GM19023 (cell line): ENCODE data around the gene TRIM2.
A peak's percentile ranks its signal among the peaks of the same experiment; 100 is the strongest.

Source experiments
- ATAC-seq: cut with Tn5 transposase; IDR thresholded peaks from one replicate; pipeline ENCODE4 v1.9.1; 2021; ENCODE audit warnings: mild to moderate bottlenecking, moderate library complexity; ENCODE audit not compliant: unreplicated experiment

TRIM2 gene

DNA sequence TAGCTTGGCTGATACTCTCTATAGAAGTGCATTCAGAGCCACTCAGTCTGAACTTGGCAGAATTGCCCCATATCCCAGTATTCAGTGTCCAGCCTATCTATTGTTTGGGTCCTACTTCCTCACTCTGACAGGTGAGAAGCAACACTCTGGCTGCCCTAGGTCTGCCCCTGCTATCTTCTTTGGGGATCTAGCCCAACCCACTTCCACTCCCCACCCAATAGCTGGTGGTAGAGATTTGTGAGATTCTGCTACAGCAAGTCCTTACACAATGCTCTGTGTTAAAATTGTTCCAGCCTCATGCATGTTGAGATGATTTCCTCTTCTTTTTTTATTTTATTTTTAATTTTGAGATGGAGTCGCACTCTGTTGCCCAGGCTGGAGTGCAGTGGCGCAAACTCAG, 67.6 kb downstream of the TRIM2 start:
- no peak for ATAC-seq

DNA sequence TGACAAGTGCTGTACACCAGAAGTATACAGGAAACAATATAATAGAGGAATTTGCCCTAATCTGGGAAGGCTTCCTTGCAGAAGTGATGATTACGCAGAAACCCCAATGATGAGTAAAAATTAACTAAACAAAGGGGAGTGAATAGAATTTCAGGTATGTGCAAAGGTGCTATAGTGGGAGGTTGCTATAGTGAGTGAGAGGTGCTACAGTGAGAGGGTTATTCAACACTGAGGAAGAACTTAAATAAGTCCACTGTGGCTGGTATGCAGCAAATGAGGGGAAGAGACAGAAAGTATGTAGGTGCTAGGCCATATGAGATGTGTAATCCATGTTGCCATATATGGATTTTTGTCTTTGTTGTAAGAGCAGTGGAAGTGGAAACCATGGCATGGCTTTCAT, 69.5 kb downstream of the TRIM2 start:
- ATAC-seq = no peak

DNA sequence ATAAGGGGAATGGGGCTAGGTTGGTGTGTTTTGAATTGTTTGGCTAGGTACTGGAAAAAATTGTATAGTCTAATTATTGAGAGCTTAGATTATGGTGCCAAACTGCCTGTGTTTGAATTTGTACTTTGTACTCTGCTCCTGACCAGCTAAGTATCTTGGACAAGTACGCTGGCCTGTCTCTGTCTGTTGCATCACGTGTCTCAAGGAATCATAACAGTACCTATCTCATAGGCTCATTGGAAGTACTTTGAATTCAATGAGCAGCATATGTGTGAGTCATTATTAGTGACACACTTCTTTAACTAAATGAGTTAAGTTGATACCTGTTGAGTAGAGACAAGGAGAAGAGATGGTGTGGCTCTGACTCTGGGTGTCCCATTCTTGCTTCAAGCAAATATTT, 70.7 kb downstream of the TRIM2 start:
- no peak for ATAC-seq

DNA sequence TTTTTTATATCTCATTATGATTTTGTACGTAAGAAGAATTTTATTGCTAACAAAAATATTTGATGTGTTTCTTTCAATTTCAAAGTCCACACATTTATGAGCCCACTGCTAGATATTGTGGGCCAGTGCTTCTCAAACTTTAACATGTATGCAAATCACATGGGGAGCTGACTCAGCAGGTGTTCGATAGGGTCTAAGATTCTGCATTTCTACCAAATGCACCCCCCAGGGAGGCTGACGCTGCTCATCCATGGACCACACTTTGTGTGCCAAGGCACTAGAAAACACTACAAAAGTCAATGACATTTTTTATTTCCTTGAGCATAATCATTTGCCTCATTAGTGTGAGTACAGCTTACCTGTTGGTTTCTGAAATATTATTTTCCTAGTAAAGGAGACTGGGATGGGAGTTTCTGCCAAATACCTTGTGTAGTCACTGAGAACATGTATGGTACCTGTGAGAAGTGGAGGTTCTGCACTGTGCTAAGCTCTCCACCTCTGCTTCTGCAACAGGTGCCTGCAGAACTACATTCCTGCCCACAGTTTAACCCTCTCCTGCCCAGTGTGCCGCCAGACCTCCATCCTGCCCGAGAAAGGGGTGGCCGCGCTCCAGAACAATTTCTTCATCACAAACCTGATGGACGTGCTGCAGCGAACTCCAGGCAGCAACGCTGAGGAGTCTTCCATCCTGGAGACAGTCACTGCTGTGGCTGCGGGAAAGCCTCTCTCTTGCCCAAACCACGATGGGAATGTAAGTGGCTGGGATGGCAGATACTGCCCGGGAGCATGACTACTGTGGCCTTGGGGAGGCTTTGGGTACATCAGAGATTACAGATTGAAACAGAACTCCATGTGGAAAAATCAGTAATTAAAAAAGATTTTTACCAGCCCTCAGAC, 71.4 kb downstream of the TRIM2 start:
- ATAC-seq = no peak

DNA sequence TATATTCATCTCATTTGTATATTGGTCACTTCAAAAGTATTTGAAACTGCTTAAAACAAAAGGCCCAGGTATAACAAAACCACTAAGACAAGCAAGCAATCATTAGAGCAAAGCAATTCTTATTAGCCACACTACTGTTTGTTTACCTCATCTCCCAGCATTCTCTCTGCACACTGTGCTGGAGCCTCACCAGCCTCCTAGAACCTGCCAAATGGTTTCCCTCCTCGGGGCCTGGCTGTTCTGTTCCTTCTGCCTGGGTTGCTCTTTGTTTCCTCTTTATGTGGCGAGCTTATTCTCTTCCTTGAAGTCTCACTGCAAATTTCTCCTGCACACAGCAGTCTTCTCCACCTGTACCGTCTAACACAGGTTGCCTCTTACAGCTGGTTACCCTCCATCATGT, 72.7 kb downstream of the TRIM2 start:
- ATAC-seq = no peak

DNA sequence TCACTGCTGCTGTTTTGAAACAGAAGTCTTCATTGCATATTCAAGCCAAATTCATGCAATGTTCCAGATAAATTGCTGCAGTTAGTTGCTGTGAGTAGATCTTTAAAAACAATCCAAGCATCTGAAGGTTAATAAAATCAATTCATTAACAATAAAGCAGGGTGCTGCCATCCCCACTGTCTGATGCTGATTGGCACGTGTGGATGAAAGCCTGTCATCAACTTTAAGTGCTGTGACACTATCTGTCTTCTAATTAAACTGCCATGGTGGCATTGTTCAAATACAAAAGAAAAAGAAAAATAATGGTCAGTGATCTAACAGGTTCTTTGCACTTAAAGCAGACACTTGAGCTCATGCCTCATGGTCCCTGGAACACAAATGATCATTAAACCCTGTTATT, 77.2 kb downstream of the TRIM2 start:
- ATAC-seq = no peak

DNA sequence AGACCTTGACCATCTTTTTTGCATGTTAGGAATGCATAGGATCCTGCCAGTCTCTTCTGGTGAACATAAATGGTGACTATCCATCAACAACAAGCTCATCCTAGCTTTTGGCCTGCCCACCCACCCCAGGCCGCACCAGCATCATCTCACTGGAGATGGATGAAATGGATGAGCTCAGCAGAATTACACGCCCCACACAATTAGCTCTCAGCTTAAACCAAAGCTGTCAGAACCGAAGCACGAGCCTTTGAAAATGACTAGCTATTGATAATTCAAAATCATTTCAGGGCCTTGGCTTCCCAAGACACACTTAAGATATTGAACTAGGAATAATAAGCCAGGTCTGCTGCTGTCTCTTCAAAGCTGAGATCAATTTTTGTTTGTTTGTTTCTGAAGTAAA, 77.8 kb downstream of the TRIM2 start:
- no peak for ATAC-seq

DNA sequence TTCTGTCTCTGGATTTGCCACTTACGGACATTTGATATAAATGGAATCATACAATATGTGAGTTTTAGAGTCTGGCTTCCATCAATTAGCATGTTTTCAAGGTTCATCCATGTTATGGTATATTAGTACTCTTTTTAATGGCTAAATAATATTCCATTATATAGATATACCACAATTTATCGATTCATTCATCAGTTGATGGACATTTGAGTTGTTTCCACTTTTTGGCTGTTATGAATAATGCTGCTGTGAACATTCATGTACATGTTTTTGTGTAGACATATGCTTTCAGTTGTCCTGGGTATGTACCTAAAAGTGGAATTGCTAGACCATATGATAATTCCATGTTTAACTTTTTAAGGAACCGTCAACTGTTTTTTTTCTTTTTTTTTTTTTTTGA, 79.0 kb downstream of the TRIM2 start:
- no peak for ATAC-seq

DNA sequence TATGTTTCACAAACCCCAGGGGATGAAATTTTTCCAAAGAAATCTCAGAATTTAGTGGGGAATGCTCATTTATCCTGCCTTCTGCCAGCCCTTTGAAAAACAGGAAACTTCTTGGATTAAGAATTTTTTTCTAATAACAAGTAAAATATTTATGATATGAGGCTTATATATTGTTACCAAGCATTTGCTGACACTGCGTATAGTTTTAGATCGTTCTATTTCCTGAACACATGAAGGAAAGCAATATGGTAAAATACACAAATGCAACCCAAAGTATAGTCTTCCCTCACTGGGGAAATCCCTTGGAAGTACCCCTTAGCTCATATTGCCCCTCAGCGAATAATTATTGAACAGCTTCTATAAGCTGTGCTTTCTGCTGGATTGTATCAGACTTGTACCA, 85.9 kb downstream of the TRIM2 start:
- no peak for ATAC-seq

DNA sequence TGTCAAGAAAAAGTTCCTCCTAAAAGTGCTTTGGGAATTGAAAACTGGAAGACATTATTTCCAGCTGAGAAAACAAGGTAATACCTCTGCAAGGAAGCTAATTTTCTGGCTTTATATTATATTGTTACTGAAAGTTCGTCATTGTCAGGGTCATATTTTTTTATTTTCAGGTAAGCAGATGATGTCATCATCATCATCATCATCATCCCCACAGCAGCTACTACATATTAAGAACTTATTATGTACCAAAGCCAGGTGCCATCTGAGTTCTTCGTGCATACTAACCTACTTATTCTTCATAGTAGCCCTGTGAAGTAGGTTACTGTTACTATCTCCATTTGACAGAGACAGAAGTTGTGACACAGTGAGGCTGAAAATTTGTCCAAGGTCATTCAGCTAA, 87.3 kb downstream of the TRIM2 start:
- no peak for ATAC-seq

DNA sequence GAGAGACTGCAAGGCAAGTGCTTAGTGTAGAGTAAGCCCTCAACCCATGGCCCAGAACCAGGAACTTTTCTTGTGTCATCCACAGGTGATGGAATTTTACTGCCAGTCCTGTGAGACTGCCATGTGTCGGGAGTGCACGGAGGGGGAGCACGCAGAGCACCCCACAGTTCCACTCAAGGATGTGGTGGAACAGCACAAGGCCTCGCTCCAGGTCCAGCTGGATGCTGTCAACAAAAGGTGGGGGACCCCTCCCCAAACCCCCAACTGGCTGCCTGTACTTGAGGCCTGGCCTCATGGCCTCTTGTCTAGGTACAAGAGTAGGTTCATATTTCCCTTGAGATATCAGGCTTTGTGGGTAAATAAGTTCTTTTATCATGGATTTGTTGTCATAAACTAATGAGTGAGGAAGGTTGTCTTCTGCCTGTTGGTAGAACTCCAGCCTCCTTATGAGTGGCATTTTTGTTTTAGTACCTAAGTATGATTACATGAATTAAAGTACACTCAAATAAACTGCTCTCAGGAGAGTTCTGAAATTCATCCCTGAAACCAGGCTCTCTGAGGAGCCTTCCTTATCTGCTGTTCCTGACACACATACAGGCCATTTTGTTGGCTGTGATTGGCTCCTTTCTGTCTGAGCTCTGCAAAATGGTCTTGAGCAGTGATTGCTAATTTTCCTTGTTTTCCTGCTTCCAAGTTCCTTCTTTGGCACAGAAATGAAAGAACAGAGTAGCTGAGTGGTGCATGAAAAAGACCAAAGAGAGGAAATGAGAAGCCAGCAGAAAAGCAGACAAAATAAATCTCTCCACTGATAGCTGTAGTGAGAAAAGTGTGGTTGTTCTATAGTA, 88.9 kb downstream of the TRIM2 start:
- ATAC-seq = no peak

DNA sequence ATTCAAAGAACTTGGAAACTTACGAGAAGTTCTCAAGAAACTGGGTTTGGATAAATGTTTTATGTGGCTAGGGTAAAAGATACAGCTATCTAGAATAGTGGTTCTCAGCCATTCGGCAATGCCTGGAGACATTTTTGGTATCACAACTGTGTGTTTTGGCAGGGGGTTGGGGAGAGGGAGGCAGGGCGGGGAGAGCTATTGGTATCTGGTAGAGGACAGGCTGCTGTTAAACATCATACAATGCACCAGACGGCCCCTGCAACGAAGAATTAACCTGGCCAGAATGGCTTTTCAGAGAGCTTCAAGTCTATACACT, 89.5 kb downstream of the TRIM2 start:
- ATAC-seq = no peak

DNA sequence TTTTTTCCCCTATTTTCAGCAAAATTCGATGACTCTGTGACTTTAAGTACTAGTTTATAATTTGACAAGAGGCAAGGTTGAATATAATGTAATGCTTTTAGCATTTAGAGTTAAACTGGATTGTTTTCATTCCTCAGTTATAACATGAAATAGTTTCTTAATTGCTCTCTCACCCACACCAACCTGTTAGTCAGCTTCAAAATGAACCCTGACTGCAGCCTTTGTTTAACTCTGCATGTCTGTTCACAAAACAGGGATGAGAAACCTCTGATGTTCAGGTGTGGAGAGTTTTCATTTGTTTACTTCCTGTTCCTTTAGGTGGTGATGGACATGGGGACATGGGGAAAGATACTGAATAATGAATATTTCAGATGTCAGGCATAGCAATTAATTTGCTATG, 90.4 kb downstream of the TRIM2 start:
- ATAC-seq = no peak

DNA sequence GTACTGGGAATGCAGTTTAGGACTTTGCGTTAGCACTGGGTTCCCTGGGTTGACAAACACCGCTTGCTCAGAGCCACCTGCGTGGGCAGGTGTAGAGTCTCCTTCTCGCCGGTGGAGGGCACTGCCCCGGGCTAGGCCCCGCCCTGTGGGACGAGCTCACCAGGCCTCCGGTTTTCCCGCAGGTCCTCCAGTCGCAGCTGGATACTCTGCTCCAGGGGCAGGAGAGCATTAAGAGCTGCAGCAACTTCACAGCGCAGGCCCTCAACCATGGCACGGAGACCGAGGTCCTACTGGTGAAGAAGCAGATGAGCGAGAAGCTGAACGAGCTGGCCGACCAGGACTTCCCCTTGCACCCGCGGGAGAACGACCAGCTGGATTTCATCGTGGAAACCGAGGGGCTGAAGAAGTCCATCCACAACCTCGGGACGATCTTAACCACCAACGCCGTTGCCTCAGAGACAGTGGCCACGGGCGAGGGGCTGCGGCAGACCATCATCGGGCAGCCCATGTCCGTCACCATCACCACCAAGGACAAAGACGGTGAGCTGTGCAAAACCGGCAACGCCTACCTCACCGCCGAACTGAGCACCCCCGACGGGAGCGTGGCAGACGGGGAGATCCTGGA, 91.0 kb downstream of the TRIM2 start:
- ATAC-seq = no peak

DNA sequence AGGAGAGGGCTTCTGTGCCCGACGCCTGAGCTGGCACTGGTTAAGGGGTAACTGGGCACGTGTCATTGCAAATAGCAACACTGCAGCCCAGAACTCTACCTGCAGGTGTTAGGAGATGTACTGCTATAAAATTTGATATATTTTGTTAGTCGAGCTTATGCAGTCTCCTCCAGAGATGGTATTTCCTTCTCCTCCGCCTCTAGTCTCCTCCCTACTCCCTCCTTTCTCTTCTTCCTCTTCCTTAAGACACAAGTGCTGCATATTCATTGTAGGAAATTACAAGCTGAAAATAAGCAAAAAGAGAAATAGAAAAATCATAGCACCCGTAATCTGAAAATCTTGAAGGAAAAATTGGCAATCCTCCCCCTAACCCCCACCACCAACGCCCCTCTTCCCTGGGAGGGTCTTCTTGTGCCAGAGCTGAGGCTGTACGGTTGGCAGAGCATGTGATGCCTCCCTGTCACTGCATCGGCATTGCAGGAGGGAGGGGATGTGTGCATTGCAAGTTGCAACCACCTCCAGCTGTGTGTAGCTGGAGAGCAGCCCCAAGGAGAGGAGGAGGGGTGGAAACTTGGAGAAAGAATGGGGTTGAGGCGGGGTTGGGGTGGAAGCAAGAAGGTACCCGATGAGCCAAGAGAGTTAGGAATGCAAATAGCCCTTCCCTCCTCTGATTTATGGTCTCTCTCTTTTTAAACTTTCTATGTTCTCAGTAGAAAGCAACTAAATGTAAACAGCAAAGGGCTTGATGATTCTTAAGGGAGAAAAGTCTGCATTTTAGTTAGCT, 92.0 kb downstream of the TRIM2 start:
- no peak for ATAC-seq

DNA sequence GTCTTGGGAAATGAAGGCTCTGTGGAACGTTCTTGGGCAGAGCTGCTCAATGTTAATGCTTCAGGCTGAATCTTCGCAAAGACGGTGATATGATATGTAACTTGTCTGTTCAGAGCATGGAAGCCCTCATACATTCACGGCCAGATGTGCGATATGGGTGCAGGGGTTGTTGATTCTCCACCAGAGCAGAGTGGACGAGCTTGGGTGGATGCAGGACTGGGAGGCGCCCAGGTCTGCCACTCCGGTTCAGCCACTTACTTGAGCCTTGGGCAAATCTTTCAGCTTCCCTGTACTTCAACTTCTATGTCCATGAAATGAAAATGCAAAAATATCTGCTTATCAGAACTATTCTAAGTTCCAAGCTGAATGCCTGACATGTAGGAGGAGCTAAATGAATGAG, 92.9 kb downstream of the TRIM2 start:
- no peak for ATAC-seq

DNA sequence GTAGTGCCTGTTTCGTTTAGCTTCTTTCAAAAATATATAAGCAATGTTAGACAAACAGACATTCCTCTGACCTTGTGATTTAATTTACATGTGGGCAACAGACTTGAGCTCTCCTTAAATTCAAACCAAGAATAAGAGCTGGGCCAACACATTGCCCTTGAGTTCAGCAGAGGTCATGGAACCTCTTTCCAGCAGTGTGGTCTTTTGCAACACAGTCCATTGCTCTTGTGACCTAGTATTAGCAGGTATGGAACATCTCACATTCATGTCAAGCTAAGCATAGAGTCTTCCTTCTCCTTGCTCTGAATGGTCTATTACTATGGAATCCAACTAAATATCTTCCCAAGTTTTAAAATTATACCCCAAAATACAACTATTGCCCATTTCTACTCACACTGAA, 106.5 kb downstream of the TRIM2 start:
- ATAC-seq = no peak

DNA sequence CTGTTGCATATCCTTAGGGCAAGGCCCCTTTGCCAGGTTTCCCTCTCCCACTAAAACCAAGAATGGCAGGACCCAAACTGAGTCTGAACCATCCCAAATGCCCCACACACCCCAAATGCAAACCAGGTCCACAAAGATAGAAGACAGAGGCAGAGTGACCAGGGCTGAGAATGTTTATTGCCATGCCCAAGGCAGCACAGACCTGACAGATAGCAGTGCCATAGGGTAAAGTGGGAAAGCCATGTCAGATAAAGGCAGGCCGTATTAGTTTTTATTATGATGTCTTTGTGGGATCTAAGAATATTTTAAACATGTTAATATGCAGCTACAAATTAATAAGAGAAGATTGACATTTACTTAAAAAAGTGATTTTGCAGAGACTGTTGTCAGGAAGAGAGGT, 110.7 kb downstream of the TRIM2 start:
- no peak for ATAC-seq

DNA sequence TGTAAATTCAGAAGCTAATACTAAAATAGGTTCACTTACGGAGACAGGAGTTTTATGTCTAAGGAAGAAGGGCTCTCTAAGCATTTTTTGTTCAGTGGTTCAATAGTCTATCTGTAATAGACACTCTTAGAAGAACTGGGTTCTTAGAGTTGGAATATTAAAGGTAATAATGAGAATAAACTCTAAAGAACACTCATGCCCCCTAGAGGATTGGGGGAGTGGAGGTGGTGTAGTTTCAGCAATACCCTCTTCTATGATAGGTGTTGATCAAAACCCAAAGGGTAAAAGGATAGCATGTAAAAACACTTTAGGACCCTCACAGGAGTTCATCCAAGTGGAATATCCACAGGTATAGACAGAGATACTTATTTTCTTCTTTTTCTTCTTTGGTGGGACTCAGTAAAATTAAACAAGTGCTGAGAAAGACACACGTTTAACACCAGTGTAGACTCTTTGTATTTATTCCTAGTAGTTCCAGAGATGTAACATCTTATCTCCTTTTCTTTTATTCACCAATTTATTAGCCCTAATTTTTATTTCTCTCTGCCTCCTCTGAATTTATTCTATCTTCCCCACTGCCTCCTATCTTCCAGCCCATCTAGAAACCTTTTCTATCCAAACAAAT, 114.6 kb downstream of the TRIM2 start:
- peak; percentile 52 for ATAC-seq

DNA sequence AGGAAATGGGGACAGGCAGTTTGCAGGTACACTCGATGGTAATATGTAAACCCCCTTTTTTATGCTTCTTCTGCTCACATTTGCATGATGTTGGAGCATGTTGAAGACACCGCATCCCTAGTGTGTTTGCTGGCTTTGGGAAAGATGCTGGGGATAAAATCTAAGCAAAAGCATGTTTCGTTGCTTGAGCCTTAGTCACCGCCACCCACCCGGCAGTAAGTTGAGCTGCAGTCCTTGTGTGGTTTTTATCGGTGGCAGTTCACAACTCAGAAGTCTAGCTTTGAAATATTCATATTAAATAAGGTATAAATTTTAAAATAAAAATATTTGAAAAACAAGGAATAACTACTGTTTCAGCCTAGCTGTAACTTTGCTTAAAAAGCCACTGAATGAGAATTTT, 118.5 kb downstream of the TRIM2 start:
- ATAC-seq = no peak

DNA sequence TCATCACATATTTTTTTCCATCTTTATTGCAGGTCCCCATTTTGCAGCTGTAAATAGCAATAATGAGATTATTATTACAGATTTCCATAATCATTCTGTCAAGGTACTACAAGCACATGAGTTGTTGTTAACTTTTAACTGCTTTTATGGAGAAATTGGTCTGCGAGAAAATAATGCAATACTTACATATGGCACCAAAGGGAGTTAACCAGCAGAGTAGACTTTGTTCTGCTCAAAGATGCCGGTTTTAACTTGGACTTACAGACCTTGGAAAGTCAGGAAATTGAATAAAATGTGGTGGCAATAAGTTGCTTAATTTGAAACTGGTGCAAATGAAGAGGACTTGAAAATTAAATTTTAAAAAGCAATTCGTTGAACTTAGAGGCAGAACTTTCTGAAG, 119.8 kb downstream of the TRIM2 start:
- ATAC-seq = no peak
